ENCODE data around the gene NBPF1.
"Not testable (repeated sequence)": the region's sequence is repeated elsewhere in the genome, so short reads cannot be mapped to it uniquely, and the experiment has no call there.

The NBPF1 gene

DNA sequence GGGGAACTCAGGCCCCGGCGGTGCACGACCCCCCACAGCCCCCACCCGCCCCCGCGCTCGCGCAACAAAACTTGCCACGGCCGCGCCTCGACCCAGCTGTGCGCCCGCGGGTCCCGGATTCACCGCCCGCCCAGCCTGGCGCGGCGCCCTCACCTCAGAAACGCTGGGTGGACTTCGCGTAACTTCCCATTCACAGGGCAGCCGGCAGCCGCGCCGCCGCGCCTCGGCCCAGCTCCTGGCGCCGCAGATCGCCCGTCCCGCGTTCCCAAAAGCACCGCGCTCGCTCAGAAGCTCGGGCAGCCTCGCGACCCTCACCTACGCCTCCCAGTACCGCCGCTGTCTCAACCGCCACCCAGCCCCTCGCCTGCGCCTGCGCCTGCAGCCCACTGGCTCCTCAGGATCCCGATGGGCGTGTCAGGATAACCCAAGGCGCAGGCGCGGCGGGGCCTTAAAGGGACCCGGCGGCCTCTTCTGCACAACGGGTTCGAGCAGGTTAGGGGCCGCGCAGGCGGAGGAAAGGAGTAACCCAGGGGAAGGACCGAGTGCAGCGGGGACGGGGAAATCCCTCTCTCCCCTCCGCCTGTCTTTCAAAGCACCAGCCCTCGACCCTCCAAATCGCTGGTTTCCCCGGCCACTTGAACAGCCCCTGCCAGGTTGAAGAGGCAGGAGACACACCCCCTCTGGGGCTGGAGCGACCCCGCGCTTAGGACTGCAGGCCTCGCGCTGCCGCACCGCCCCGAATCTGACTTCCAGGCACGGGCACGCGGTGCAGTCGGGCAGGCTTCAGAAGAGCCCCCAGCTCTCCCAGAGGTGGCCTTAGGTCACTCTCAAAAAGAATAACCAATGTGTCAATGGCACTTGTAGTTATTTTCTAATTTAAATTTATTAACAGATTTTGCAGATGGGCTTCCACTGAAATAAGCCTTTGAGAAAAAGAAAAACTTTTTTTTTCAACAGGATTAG is at the start of gene NBPF1:
TSS of gene NBPF1 (minus strand) at position 380 of the 963 bp plus-strand sequence.
- TF ChIP-seq L3MBTL2 (conservative IDR thresholded peaks at IDR 0.05) = peak; percentile 99
- no peak for TF ChIP-seq NFRKB (IDR thresholded peaks at IDR 0.05)
- TF ChIP-seq HDGF (IDR thresholded peaks at IDR 0.05; ENCODE audit: borderline replicate concordance) = peak; percentile 98
- ChIA-PET POLR2A (interaction anchor here (1.0 to 2.5 kb wide), 8 partner anchors 8 to 292 kb away, joined by 3 to 12 read pairs (median 4); no protein-coding TSS in a partner anchor), CTCF (interaction anchor here (0.6 to 1.5 kb wide), 4 partner anchors 11 to 290 kb away, joined by 3 to 6 read pairs (median 4); no protein-coding TSS in a partner anchor)

DNA sequence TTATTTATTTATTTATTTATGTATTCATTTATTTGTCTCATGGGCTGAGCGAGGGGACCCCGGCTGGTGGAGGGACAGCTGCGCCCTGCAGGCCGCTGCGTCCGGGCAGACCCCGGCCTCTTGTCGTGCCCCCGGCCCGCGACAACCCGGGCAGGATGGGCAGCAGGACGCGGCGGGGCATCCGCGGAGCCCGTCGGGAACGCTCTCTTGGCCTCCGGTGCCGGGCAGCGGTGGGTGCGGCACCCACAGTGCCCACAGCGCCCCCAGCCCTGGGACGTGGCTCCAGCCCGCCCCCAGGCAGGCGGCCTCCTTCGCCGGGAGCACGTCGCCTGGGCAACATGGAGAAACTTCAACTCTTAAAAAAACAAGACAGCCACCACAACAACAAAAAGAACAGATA is 44.9 kb upstream of the NBPF1 start:
- CTCF ChIA-PET; DNase-seq (ENCODE audit: extremely low spot score); POLR2A ChIA-PET: not testable (repeated sequence)

More for the DNA sequence above, at the start of gene NBPF1:
- peak; percentile 100 for DNase-seq (ENCODE audit: extremely low spot score)

DNA sequence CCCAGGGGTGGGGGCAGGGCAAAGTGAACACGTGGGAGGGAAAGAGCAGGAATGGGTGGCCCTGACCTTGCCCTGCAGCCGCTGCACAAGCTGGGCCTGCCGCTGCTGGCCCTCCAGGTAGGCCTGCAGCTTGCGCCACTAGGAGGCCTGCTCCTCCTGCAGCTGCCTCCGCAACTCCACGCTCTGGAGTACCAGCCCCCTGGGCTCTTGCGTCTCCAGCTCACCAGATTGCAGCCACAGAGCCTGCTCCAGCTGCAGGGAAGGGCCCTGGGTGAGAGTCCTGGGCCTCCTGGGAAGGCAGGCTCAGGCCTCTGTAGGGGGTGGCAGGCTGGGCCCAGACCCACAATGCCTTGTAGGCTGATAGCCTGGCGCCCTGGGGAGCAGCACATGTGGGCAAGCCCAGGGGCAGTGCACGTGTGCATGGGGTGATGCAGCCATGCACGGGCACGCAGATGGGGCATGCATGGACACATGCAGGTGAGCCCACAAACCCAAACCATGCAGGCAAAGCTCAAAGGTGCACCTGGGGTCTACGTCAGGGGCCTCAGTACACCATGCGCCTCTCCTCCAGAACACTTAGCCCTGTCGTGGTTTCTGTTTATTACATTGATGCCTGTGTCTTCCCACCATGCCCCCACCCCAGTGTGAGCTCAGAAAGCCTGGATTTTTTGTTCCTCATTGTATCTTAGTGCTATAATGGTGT is 43.8 kb upstream of the NBPF1 start:
- CTCF ChIA-PET, POLR2A ChIA-PET: not testable (repeated sequence)

DNA sequence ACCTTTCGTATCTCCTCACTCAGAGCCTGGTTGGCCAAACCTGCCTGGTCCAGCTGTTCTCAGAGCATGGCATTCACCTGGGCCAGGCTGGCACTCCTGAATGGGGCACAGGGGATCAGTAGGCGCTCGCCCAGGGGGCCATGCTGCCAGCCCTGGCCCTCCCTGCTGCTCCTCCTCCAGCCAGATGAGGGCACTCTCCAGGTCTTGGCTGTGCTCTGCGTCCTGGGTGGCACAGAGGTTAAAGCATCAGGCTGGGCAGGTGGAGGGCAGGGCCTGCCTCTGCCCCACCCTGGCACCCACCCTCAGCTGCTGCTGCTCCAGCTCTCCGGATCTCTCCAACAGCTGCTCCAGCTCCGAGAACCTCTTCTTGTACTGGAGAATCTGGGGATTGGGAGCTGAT is 43.2 kb upstream of the NBPF1 start:
- DNase-seq (ENCODE audit: extremely low spot score); CTCF ChIA-PET; POLR2A ChIA-PET: not testable (repeated sequence)

More for the DNA sequence above, 43.8 kb upstream of the NBPF1 start:
- DNase-seq (ENCODE audit: extremely low spot score) = not testable (repeated sequence)

DNA sequence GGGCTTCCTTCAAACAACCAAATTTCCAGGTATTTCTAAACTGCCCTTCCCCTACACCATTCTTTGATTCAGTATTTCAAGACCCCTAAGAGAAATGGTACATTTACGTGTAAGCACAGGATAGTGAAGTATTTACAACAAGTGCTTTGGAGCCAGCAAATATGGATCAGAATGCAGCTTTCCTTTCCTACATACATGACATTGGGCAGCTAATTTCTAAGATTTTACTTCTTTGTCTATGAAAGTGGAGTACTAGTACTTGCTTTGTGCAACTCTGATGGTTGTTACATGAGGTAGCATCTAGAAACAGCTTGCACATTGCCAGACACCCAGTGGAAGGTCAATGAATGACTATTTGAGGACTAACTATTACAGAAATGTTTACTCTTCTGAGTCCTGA is 38.2 kb upstream of the NBPF1 start:
- DNase-seq (ENCODE audit: extremely low spot score); POLR2A ChIA-PET; CTCF ChIA-PET: not testable (repeated sequence)

DNA sequence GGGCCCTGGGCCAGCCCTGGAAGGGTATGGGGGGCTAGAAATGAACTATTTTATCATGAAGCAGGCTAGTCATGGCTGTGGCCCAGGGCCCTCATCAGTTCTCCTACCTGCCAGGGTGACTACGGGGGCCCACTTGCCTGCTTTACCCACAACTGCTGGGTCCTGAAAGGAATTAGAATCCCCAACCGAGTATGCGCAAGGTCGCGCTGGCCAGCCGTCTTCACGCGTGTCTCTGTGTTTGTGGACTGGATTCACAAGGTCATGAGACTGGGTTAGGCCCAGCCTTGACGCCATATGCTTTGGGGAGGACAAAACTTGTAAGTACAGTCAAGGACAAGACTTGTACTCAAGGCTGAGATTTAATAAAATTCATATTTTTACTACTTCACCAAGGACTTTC is 36.6 kb upstream of the NBPF1 start:
- DNase-seq (ENCODE audit: extremely low spot score); CTCF ChIA-PET; POLR2A ChIA-PET: not testable (repeated sequence)

DNA sequence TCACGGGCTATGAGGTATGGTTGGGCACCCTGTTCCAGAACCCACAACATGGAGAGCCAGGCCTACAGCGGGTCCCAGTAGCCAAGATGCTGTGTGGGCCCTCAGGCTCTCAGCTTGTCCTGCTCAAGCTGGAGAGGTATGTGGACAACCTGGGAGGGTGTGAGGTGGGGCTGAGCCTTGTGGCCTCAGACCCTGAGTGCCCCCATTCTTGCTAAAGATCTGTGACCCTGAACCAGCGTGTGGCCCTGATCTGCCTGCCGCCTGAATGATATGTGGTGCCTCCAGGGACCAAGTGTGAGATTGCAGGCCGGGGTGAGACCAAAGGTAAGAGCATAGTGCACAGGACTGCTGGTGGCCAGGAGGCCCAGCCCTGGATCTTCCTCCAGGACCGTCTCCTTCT is 36.0 kb upstream of the NBPF1 start:
- POLR2A ChIA-PET; DNase-seq (ENCODE audit: extremely low spot score); CTCF ChIA-PET: not testable (repeated sequence)

DNA sequence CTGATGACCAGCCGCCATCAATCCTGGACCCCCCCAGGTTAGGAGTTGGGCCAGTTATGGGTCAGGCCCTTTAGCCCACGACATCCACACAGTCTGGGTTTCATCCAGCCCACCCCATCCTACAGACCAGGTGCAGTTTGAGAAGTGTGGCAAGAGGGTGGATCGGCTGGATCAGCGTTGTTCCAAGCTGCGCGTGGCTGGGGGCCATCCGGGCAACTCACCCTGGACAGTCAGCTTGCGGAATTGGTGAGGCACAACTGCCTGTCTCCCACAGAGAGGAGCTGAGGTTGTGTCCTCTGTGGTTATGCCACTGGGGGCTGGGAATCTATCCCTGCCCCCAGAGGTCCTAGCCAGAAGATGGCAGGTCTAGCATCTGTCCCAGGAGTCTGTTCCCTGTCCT is 35.4 kb upstream of the NBPF1 start:
- CTCF ChIA-PET; DNase-seq (ENCODE audit: extremely low spot score); POLR2A ChIA-PET: not testable (repeated sequence)

DNA sequence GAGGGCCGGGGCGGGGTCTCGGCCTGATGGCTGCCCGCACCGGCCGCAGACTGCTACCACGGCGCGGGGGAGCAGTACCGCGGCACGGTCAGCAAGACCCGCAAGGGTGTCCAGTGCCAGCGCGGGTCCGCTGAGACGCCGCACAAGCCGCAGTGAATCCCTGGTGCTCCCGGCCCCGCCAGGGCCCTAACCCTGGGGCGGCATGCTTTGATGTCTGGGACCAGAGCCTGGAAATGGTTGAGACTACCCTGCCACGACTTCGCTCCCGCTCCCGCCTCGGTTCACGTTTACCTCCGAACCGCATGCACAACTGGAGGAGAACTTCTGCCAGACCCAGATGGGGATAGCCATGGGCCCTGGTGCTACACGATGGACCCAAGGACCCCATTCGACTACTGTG is 34.9 kb upstream of the NBPF1 start:
- CTCF ChIA-PET; DNase-seq (ENCODE audit: extremely low spot score); POLR2A ChIA-PET: not testable (repeated sequence)

DNA sequence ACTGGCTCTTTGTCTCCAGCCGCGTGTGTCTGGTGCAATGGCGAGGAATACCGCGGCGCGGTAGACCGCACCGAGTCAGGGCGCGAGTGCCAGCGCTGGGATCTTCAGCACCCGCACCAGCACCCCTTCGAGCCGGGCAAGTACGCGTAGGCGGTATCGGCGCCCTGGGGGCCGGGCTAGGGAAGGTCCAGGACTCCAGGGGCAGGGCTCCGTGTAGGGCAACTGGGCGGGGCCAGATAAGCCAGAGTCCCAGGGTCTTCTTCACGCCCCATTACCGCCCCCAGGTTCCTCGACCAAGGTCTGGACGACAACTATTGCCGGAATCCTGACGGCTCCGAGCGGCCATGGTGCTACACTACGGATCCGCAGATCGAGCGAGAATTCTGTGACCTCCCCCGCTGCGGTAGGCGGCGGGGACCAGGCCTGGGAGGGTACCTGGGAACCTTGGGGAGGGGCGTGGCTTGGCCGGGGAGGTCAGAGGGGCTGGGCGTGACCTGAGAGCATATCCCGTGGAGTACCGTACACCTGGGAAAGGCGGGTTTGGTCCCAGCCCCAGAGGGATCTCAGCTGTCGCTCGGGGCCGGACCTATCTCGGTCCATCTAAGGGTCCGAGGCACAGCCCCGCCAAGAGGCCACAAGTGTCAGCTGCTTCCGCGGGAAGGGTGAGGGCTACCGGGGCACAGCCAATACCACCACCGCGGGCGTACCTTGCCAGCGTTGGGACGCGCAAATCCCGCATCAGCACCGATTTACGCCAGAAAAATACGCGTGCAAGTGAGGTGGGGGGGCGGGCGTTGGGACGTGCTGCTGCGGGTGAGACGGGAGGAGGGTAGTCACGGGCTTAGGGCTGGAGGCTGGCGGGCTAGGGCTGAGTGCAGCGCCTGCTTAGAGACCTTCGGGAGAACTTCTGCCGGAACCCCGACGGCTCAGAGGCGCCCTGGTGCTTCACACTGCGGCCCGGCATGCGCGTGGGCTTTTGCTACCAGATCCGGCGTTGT is 34.1 kb upstream of the NBPF1 start:
- DNase-seq (ENCODE audit: extremely low spot score); POLR2A ChIA-PET; CTCF ChIA-PET: not testable (repeated sequence)

DNA sequence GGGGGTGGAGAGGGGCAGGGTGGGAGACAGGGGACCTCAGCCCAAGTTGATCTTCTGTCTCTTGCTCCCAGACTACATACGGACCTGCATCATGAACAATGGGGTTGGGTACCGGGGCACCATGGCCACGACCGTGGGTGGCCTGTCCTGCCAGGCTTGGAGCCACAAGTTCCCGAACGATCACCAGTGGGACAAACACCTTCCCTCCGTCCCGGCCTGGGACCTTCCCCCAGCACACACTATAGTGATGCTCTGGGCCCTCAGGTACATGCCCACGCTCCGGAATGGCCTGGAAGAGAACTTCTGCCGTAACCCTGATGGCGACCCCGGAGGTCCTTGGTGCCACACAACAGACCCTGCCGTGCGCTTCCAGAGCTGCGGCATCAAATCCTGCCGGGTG is 33.4 kb upstream of the NBPF1 start:
- DNase-seq (ENCODE audit: extremely low spot score); CTCF ChIA-PET; POLR2A ChIA-PET: not testable (repeated sequence)

DNA sequence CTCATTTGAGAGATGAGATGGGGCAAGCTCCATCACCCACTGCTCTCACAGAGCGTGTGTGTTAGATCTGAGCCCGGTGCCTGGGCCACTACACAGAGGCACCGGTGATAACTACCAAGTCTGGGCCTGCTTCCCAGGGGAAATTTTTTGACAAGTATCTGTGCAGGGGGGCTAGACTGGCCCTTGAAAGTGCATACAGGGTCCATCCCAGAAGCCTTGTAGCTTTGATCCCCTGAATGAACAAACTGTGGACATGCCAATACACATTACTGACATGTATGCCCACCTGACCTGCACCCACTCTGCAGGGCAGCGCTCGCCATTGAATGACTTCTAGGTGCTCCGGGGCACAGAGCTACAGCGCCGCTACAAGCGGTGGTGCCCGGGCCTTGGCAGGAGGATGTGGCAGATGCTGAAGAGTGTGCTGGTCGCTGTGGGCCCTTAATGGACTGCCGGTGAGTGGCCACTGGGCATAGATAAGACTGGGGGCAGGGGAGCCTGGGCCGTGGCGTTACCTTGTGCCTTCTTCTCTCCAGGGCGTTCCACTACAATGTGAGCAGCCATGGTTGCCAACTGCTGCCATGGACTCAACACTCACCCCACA is 32.8 kb upstream of the NBPF1 start:
- POLR2A ChIA-PET; DNase-seq (ENCODE audit: extremely low spot score); CTCF ChIA-PET: not testable (repeated sequence)

DNA sequence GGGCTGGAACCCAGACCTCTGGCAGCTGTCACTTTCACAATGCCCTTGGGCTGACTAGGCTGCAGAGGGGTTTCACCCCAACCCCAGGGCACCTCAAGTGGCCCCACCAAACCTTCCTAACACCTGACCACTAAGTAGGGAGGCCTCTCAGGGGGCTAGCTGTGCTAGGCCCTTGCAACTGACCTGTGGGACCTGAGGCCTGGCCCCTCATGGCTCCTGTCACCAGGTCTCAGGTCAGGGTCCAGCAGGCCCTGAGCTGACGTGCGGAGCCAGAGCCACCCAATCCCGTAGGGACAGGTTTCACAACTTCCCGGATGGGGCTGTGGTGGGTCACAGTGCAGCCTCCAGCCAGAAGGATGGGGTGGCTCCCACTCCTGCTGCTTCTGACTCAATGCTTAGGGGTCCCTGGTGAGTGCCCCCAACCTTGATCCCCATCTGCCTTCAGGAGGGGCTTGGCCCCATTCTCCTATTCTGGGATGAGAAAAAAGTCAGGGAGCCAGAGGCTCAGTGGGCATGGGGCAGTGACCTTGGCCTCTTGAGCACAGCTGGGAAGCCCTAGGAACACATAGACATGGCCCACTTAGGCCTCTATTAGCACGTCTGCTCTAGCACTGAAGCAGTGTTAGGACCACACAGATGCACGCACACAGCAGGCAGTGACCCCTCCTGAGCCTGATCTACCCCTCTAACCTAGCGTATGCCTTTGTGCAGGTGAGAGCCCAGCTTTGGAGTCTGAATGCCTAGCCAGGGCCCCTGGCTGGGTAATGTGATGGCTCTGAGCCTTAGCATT is 32.1 kb upstream of the NBPF1 start:
- POLR2A ChIA-PET; DNase-seq (ENCODE audit: extremely low spot score); CTCF ChIA-PET: not testable (repeated sequence)

Measured in HEK293T (cell line).